ENCODE results near the gene DCDC2C. TPM values are rescaled to one million over a fixed set of nuclear protein-coding genes. Genes with fewer than 3 reads are reported as not detected.

The DCDC2C gene
- total and polyA plus RNA-seq, 2 experiments from 2014 or later = 0.45 TPM; not detected in 1

- H3K4me1 Mint-ChIP-seq = no peaks in the 10 kb centered on the region
- TF ChIP-seq ZNF331 (CRISPR knock-in tag; IDR thresholded peaks at IDR 0.05; ENCODE audit: low read depth) = no peak
- no peak for TF ChIP-seq STAT1 (IDR thresholded peaks at IDR 0.05; ENCODE audit: unreplicated experiment)
- TF ChIP-seq POLR2AphosphoS5 (IDR thresholded peaks at IDR 0.05; ENCODE audit: low read depth) = no peak
- TF ChIP-seq, protein P1, sequence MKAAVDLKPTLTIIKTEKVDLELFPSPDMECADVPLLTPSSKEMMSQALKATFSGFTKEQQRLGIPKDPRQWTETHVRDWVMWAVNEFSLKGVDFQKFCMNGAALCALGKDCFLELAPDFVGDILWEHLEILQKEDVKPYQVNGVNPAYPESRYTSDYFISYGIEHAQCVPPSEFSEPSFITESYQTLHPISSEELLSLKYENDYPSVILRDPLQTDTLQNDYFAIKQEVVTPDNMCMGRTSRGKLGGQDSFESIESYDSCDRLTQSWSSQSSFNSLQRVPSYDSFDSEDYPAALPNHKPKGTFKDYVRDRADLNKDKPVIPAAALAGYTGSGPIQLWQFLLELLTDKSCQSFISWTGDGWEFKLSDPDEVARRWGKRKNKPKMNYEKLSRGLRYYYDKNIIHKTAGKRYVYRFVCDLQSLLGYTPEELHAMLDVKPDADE (IDR thresholded peaks at IDR 0.05) = no peak
- no peak for TF ChIP-seq CREB1 (CRISPR knock-in tag; IDR thresholded peaks at IDR 0.05; ENCODE audit: low read depth)
- TF ChIP-seq CTCF (conservative IDR thresholded peaks at IDR 0.05; ENCODE audit: low read depth in 2 of 2) = no peak
- TF ChIP-seq EZH2phosphoT487 (IDR thresholded peaks at IDR 0.05; ENCODE audit: unreplicated experiment) = no peak
- TF ChIP-seq, protein P2, sequence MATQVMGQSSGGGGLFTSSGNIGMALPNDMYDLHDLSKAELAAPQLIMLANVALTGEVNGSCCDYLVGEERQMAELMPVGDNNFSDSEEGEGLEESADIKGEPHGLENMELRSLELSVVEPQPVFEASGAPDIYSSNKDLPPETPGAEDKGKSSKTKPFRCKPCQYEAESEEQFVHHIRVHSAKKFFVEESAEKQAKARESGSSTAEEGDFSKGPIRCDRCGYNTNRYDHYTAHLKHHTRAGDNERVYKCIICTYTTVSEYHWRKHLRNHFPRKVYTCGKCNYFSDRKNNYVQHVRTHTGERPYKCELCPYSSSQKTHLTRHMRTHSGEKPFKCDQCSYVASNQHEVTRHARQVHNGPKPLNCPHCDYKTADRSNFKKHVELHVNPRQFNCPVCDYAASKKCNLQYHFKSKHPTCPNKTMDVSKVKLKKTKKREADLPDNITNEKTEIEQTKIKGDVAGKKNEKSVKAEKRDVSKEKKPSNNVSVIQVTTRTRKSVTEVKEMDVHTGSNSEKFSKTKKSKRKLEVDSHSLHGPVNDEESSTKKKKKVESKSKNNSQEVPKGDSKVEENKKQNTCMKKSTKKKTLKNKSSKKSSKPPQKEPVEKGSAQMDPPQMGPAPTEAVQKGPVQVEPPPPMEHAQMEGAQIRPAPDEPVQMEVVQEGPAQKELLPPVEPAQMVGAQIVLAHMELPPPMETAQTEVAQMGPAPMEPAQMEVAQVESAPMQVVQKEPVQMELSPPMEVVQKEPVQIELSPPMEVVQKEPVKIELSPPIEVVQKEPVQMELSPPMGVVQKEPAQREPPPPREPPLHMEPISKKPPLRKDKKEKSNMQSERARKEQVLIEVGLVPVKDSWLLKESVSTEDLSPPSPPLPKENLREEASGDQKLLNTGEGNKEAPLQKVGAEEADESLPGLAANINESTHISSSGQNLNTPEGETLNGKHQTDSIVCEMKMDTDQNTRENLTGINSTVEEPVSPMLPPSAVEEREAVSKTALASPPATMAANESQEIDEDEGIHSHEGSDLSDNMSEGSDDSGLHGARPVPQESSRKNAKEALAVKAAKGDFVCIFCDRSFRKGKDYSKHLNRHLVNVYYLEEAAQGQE (IDR thresholded peaks at IDR 0.05; ENCODE audit: unreplicated experiment) = no peak
- TF ChIP-seq EZH2 (IDR thresholded peaks at IDR 0.05; ENCODE audit: low read depth, unreplicated experiment) = no peak
- no peak for TF ChIP-seq JUNB (IDR thresholded peaks at IDR 0.05; ENCODE audit: unreplicated experiment)
- no peak for TF ChIP-seq ZNF462 (CRISPR knock-in tag; IDR thresholded peaks at IDR 0.05)
- no peak for TF ChIP-seq ZNF114 (CRISPR knock-in tag; IDR thresholded peaks at IDR 0.05)
- no peak for TF ChIP-seq NANOG (IDR thresholded peaks at IDR 0.05; ENCODE audit: borderline replicate concordance)
- ATAC-seq = no peak
- peaks cover 90% of the 10 kb centered on the region for H3K9me3 Mint-ChIP-seq
- no peaks in the 10 kb centered on the region for H3K4me1 ChIP-seq (ENCODE audit: insufficient read depth)
- no peak overlapping the region for H3K27ac Mint-ChIP-seq
- no peaks in the 10 kb centered on the region for H3F3A ChIP-seq (replicated peaks; ENCODE audit: low read depth)
- peaks cover 7% of the 10 kb centered on the region; the same call in 1 of the 3 replicates for H3K36me3 Mint-ChIP-seq (ENCODE audit: low read depth)
- no peaks in the 10 kb centered on the region for H3K36me3 ChIP-seq (ENCODE audit: insufficient read depth)
- H3K79me2 ChIP-seq (replicated peaks; ENCODE audit: insufficient read depth) = no peaks in the 10 kb centered on the region
- H2AFZ ChIP-seq = no peak overlapping the region
- H3K27me3 ChIP-seq (ENCODE audit: insufficient read depth) = no peaks in the 10 kb centered on the region
- H4K20me1 ChIP-seq (replicated peaks; ENCODE audit: insufficient read depth) = no peaks in the 10 kb centered on the region
- H3K27me3 Mint-ChIP-seq (ENCODE audit: insufficient read depth, low read depth, poor library complexity) = peaks cover 10% of the 10 kb centered on the region
- no peak for DNase-seq (ENCODE audit: low spot score)
- no peak overlapping the region for H3K27ac ChIP-seq (ENCODE audit: low read depth)
- no peaks in the 10 kb centered on the region for H3K9me2 ChIP-seq (ENCODE audit: insufficient read depth)
- H3K4me3 Mint-ChIP-seq = no peak overlapping the region
- no peak overlapping the region for H3K4me3 ChIP-seq
- no peak overlapping the region for H3K4me2 ChIP-seq
These were observed 63.4 kb downstream of the DCDC2C start for GRCh38 chr2:3766824-3767223.

Measured in GM23338 (cell line).